Amygdala (tissue), 56 donors: ENCODE data around the gene SDR42E1.

ENCODE experiments used
- DNase-seq, 56 donors: peaks; one replicate each; lab custom pipeline; 2025; lab: John Stamatoyannopoulos, UW

SDR42E1 gene

DNA sequence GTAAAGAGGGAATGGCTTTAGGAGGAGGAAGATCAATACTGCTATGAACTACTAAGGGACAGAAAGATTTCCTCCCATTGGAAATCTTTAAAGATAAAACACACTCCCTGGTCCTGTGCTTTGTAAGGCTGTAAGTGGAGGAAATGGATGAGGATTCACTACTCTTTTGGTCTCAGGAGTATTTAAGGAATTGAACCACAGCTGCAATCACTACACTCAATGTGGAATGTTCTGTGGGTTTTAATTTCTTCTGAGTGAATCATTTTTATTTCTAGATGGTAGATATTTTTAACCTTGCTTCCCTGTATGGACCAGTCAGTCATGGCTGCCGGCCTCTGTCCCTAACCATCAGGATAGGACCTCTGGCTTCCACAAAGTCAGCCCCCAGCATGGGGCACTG lies 65.6 kb downstream of the SDR42E1 start:
- no peak for DNase-seq

DNA sequence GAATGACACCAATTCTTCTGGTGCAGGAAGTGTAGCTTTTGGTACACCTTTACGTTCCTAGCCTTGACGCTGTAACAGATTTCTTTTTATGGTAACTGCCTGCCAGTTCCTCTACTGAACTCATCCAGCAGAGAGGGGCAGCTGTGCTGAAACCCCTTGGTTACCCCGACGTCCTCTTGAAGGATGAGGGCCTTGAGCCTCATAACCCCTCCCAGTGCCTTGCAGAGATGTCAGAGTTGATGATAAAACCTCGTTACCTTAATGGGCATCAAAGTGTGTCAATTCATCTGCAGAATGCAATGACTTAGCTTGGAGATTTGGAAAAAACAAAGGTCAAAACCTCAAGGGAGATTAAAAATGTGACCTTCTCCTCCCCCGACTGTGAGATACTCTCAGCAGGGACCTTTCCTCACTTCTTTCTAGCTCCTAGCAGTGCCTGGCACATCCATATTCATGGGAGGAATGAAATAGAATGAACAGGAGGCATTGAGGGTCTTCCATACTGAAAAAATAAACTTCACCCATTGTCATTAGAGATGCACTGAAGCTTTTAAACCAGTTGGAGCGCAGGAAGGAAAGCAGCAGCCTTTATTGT lies 69.2 kb downstream of the SDR42E1 start:
- DNase-seq, result no peak

- DNase-seq, result no peak
Measured at GRCh38 chr16:81940781-81941560, 70.3 kb downstream of the SDR42E1 start.

DNA sequence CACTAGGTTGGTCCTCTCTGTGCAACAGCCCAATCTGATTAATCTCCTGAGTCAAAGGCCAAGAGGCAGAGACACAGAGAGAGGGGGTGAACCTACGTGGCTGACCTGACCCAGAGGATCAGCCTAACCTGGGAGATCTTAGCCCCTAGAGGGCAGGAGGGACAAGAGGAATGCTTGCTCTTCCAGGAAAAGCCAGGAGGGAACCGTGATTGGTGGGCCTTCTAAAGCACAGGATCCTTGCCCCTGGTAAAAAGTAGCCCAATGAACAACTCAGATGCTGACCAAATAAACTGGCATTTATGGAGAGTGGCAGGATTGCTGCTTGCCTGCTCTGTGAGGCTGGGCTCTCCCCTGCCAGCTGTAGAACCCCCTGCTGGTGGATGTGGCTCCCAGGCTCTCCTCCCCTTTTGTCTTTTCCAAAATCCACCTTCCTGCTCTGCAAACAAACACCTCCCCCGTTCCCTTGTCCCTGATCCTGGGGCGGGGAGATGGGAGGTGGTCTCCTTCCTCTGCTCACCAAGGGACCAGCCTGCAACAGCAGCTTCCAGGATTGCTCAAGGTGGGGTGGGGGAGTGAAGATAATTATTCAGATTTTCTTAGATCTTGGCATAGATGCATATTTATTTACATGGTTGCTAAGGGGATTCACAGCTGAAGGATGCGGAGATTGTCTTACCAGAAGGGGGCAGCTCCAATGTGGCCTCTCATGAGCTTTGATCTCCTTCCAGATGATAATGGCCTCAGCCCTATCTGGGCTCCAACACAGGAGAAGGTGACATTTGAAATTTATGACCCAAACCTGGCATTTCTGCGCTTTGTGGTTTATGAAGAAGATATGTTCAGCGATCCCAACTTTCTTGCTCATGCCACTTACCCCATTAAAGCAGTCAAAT lies 71.9 kb downstream of the SDR42E1 start:
- DNase-seq, result no peak
